ENCODE data around the gene DHRS4L2.
"Not testable (repeated sequence)": the region's sequence is repeated elsewhere in the genome, so short reads cannot be mapped to it uniquely, and the experiment has no call there.

- not testable (repeated sequence) for TF ChIP-seq CTCF (IDR thresholded peaks at IDR 0.05; ENCODE audit: low read depth, low read length); EZH2phosphoT487 (IDR thresholded peaks at IDR 0.05; ENCODE audit: low read depth)
These were observed 42.6 kb downstream of the DHRS4L2 start for GRCh38 chr14:24031331-24031730.

All from OCI-LY3 (cell line).